ENCODE measurements around the gene PAGR1. TPM values are rescaled to one million over a fixed set of nuclear protein-coding genes. Genes with fewer than 3 reads are reported as not detected.

Gene PAGR1
- total RNA-seq, 1 donor from 2014 or later: 23.6 TPM

- no peak for DNase-seq (ENCODE audit: extremely low spot score in 2 of 2)
- TF ChIP-seq POLR2A (IDR thresholded peaks at IDR 0.05) (no peak), POLR2AphosphoS5 (IDR thresholded peaks at IDR 0.05; ENCODE audit: insufficient read depth in 1 of 2, low read depth in 1 of 2) (no peak)
- TF ChIP-seq, protein P1, sequence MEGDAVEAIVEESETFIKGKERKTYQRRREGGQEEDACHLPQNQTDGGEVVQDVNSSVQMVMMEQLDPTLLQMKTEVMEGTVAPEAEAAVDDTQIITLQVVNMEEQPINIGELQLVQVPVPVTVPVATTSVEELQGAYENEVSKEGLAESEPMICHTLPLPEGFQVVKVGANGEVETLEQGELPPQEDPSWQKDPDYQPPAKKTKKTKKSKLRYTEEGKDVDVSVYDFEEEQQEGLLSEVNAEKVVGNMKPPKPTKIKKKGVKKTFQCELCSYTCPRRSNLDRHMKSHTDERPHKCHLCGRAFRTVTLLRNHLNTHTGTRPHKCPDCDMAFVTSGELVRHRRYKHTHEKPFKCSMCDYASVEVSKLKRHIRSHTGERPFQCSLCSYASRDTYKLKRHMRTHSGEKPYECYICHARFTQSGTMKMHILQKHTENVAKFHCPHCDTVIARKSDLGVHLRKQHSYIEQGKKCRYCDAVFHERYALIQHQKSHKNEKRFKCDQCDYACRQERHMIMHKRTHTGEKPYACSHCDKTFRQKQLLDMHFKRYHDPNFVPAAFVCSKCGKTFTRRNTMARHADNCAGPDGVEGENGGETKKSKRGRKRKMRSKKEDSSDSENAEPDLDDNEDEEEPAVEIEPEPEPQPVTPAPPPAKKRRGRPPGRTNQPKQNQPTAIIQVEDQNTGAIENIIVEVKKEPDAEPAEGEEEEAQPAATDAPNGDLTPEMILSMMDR (IDR thresholded peaks at IDR 0.05): no peak
- H3K4me1 ChIP-seq: no peaks in the 10 kb centered on the region
- H3K9me3 ChIP-seq: no peaks in the 10 kb centered on the region
- H3K4me3 ChIP-seq: no peak overlapping the region
- no peaks in the 10 kb centered on the region for H3K27me3 ChIP-seq
- H3K27ac ChIP-seq: no peak overlapping the region
- intact Hi-C loops (cut with DNase I): no loop called here
- H3K36me3 ChIP-seq: peaks cover 0 to 75% of the 10 kb centered on the region in 2 donors
These were observed 23.9 kb downstream of the PAGR1 start for GRCh38 chr16:29839822-29840221.

- no peak for DNase-seq (ENCODE audit: extremely low spot score in 2 of 2)
- Histone ChIP-seq H3K4me1 (no peaks in the 10 kb centered on the region), H3K9me3 (no peaks in the 10 kb centered on the region), H3K27me3 (no peaks in the 10 kb centered on the region), H3K4me3 (no peak overlapping the region), H3K27ac (no peak overlapping the region), H3K36me3 (peaks cover 0 to 75% of the 10 kb centered on the region in 2 donors)
- intact Hi-C loops (cut with DNase I): no loop called here
- TF ChIP-seq POLR2A (IDR thresholded peaks at IDR 0.05): no peak
- TF ChIP-seq POLR2AphosphoS5 (IDR thresholded peaks at IDR 0.05; ENCODE audit: insufficient read depth in 1 of 2, low read depth in 1 of 2): no peak
- TF ChIP-seq, protein P1 (IDR thresholded peaks at IDR 0.05): no peak
These were observed 24.3 kb downstream of the PAGR1 start for GRCh38 chr16:29840240-29840639.

- TF ChIP-seq, protein P1 (IDR thresholded peaks at IDR 0.05): no peak
- TF ChIP-seq POLR2A (IDR thresholded peaks at IDR 0.05) (no peak), POLR2AphosphoS5 (IDR thresholded peaks at IDR 0.05; ENCODE audit: insufficient read depth in 1 of 2, low read depth in 1 of 2) (no peak)
- no peak overlapping the region for H3K27ac ChIP-seq
- no peaks in the 10 kb centered on the region for H3K9me3 ChIP-seq
- peaks cover 0 to 75% of the 10 kb centered on the region in 2 donors for H3K36me3 ChIP-seq
- H3K27me3 ChIP-seq: no peaks in the 10 kb centered on the region
- DNase-seq (ENCODE audit: extremely low spot score in 2 of 2): no peak
- intact Hi-C loops (cut with DNase I): no loop called here
- H3K4me1 ChIP-seq: peaks cover 6% of the 10 kb centered on the region
- no peak overlapping the region for H3K4me3 ChIP-seq
These were observed 25.7 kb downstream of the PAGR1 start for GRCh38 chr16:29841631-29842030.

GRCh38 chr16:29842732-29843346 lies 26.9 kb downstream of the PAGR1 start:
- no peak overlapping the region for H3K4me3 ChIP-seq
- H3K36me3 ChIP-seq: peaks cover 0 to 75% of the 10 kb centered on the region in 2 donors
- H3K27me3 ChIP-seq: no peaks in the 10 kb centered on the region
- intact Hi-C loops (cut with DNase I): no loop called here
- no peaks in the 10 kb centered on the region for H3K9me3 ChIP-seq
- TF ChIP-seq POLR2AphosphoS5 (IDR thresholded peaks at IDR 0.05; ENCODE audit: insufficient read depth in 1 of 2, low read depth in 1 of 2) (no peak), POLR2A (IDR thresholded peaks at IDR 0.05) (no peak)
- TF ChIP-seq, protein P1 (IDR thresholded peaks at IDR 0.05): no peak
- DNase-seq (ENCODE audit: extremely low spot score in 2 of 2): no peak
- no peak overlapping the region for H3K27ac ChIP-seq
- peaks cover 6% of the 10 kb centered on the region for H3K4me1 ChIP-seq

- DNase-seq (ENCODE audit: extremely low spot score in 2 of 2): no peak
- Histone ChIP-seq H3K4me3 (no peak overlapping the region), H3K27ac (peak overlapping the region; percentile 64), H3K36me3 (peaks cover 0 to 72% of the 10 kb centered on the region in 2 donors), H3K9me3 (no peaks in the 10 kb centered on the region), H3K4me1 (peaks cover 9% of the 10 kb centered on the region), H3K27me3 (no peaks in the 10 kb centered on the region)
- intact Hi-C loops (cut with DNase I): no loop called here
- TF ChIP-seq POLR2A (IDR thresholded peaks at IDR 0.05) (no peak), POLR2AphosphoS5 (IDR thresholded peaks at IDR 0.05; ENCODE audit: insufficient read depth in 1 of 2, low read depth in 1 of 2) (no peak)
- TF ChIP-seq, protein P1 (IDR thresholded peaks at IDR 0.05): no peak
These were observed 28.0 kb downstream of the PAGR1 start for GRCh38 chr16:29843931-29844330.

Measured in vagina (tissue), 2 donors.